Stimulated activated CD8-positive, alpha-beta memory T cell treated with anti-CD3 and anti-CD28 coated beads, Interleukin-7, amount 100 ng/mL, for 24 hours (primary cell): ENCODE measurements around the gene FMO4.
"Not testable (repeated sequence)": the region's sequence is repeated elsewhere in the genome, so short reads cannot be mapped to it uniquely, and the experiment has no call there.

Source experiments
- DNase-seq: peaks from one replicate; pipeline ENCODE4 v3.0.0-alpha.2; 2020; ENCODE audit warnings: low read depth

Gene FMO4, protein sequence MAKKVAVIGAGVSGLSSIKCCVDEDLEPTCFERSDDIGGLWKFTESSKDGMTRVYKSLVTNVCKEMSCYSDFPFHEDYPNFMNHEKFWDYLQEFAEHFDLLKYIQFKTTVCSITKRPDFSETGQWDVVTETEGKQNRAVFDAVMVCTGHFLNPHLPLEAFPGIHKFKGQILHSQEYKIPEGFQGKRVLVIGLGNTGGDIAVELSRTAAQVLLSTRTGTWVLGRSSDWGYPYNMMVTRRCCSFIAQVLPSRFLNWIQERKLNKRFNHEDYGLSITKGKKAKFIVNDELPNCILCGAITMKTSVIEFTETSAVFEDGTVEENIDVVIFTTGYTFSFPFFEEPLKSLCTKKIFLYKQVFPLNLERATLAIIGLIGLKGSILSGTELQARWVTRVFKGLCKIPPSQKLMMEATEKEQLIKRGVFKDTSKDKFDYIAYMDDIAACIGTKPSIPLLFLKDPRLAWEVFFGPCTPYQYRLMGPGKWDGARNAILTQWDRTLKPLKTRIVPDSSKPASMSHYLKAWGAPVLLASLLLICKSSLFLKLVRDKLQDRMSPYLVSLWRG

DNA sequence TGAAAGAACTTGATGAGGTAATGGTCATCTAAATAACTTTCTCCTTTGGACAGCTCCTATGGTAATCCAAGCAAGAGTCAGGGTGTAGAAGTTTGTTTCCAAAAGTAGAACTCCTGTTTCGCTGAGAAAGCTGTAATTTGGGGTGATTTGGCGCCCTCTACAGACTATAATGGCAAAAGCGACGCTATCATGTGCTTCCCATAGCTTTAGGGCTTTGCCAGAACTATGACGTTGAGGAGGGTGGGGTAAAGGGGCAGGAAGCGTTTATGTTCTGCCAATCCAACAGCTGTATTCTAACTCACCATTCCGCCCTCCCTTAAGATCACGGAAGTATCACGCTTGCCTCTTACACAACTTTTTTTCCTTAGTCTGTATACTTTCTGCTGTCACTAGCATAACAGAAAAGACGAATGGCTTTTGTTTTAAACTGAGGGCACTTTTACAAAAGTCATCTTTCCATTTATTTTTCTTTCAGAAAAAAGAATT lies at the start of gene FMO4:
TSS of gene FMO4 (plus strand) at position 349 of the 486 bp plus-strand sequence. CDS start 5,643 bp downstream, outside the sequence.
- DNase-seq = peak; percentile 52

DNA sequence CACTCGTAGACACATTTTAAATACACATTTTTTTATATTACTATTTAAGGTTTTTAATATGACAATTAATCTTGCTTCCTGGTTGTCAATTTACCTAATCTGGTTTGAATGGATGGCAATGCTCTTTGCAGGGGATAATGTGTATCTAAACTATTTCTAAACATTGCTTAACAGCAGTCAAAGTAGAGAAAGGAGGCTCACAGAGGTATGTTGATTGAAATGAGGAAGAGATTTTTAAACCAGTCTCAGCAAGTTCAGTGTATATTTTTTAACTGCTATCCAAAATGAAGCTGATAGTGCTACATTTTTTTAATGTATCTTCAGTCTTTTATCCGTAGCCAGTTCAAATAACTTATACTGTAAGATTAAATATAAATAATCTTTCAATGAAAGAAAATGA lies 48.3 kb upstream of the FMO4 start:
- DNase-seq = no peak

GRCh38 chr1:171266930-171267329 lies 47.1 kb upstream of the FMO4 start:
- no peak for DNase-seq

DNA sequence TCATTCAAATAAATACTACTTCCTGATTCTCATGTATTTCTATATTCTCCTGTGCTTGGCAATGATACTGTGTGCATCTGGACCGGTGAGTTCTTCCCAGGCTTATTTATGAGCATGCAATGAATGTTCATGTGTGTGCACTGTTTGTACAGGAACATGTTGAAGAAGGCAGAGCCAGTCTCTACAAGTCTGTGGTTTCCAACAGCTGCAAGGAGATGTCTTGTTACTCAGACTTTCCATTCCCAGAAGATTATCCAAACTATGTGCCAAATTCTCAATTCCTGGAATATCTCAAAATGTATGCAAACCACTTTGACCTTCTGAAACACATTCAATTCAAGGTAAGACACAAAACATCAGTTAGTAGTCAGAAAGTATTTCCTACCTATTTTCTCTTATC lies 46.6 kb upstream of the FMO4 start:
- no peak for DNase-seq

DNA sequence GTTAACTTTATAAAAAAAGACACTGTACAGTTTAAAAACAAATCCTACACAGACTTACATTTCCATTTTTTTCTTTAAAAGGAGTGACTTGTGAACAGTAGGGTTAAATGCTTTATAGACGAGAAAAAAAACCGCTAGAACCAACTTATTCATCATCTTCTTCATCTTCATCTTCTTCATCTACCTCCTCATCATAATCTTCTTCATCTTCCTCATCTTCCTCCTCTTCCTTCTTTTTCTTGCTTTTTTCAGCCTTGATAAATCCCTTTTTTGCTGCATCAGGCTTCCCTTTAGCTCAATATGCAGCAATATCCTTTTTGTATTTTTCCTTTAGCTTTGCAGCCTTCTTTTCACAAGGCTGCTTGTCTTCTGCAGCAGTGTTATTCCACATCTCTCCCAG lies 43.2 kb upstream of the FMO4 start:
- DNase-seq = no peak

DNA sequence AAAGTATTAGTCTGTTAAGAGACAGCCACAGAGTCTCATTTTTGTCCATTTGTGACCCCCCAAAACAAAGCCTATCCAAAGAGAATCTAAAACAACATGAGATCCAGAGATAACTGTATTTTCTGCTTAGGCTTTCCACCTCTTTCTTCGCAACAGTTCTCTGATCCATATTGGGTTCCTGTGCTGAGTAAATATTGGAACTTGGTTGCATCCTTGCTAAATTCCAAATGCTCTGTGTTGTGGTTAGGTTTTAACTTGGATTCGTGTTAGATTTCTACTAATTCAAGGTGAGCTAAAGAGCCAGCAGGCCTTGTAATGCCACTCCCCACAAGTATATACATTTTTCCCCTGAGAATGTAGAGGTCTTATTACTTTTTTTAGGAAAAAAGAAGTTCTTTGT lies 36.4 kb upstream of the FMO4 start:
- DNase-seq = no peak

DNA sequence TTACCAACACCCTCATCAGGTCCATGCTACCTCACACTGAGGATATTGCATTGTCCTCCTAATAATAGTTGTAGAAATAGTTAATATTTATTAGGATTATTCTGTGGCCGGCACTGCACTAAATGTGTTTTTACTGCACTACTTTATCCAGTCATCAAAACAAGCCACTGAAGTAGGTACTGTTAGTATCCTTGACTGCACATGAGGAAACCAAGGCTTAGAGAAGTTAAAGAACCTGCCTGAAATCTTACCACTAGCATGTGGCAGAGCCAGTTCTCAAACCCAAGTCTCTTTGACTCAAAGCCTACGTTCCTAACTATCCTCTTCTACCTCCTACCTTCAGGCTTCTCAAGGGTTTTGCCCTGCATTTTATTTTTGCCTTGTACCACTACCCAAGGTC lies 34.7 kb upstream of the FMO4 start:
- DNase-seq = no peak

DNA sequence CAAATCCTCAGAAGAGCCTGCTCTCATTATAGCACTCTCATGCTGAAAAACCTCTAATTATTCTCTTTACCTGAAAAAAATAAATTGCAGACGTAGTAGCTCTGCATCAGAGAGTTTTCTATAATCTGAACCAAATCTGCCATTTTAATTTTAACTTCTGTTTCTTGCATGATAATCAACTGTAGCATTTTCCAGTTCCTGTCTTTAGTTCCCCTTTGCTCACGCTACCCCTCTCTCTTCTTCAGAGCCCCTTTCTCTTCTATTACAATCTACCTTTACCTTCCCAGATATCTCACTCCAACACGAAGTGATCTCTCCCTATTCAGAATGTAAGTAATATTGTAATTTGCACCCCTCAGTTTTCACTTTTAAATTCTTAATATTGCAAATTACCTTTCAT lies 34.3 kb upstream of the FMO4 start:
- no peak for DNase-seq

DNA sequence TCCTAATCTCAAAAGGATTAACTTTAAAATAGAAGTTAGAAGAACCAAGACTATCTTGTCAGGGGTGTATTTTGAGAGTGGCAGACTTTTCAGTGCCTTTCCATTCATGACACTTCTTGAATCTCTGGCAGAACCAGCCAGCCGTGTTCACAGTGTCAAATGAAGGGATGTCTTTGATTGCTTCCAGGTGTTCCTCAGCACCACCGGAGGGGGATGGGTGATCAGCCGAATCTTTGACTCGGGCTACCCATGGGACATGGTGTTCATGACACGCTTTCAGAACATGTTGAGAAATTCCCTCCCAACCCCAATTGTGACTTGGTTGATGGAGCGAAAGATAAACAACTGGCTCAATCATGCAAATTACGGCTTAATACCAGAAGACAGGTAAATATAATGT lies 33.4 kb upstream of the FMO4 start:
- no peak for DNase-seq

GRCh38 chr1:171286032-171286705 lies 27.8 kb upstream of the FMO4 start:
- DNase-seq = no peak

DNA sequence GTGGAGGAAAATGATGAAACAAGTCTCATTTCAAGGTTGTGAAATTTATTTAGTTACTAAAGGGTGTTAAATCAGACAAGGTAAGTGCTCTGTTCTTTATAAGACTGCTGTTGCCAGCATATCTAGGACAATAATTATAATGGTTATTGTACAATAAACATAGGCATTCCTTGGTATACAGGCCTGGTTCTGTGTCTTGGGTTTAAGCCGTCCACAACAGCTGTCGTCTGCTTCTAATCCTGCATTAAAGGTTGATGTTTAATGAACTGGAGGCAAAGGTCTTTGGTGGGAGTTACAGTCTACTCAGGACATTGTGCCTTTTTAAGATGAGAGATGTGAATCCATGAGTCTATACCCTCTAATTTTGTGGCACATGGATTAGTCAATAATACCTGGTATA lies 23.4 kb upstream of the FMO4 start:
- no peak for DNase-seq

GRCh38 chr1:171292799-171293198 lies 21.2 kb upstream of the FMO4 start:
- no peak for DNase-seq

DNA sequence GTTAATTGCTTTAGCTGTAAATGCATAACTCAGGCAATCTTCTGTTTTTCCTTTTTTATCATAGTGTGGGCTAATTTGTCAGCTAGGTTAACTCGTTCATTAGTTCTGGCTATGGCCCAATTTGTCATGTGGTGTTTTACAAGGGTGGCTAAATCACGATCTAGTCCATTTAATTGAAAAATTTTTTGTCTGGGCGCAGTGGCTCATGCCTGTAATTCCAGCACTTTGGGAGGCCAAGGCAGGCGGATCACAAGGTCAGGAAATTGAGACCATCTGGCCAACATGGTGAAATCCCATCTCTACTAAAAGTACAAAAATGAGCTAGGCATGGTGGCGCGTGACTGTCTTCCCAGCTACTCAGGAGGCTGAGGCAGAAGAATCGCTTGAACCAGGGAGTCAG lies 18.6 kb upstream of the FMO4 start:
- DNase-seq = not testable (repeated sequence)

DNA sequence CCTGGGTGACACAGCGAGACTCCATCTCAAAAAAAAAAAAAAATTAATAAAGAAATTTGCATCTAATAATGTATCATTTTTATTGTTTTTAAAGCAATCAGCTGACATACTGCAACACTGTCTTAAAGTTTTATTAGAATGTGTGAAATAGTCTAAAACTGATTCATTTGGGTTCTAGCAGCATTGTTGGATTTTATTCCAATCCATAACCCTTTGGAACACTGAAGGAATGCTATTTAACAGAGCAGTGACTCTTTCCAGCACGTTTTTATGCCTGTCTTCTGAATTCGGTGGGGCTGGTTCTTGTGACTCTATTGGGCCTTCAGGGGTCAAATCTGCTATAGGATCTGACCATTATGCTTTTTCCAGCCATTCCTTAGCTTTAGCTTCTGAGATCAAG lies 18.2 kb upstream of the FMO4 start:
- DNase-seq = no peak

- no peak for DNase-seq
Measured at GRCh38 chr1:171296897-171297296, 17.1 kb upstream of the FMO4 start.

DNA sequence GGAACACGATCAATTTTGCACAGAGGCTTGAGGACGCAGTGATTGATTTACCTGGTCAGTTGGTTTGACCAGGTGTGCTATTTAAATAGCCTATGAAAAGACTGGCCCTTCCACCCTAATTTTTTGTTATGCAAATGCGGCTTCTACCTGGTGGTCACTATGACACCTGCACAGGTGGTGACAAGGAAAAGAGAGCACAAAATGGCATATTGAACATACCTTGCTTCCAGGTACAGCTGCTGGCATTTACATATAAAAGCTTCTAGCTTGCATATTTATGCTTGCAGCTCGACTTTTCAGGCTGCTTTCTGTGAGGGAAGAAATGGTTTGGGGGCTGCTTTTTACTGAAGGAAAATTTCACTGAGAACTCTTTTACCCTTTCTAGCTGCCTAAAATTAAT lies 15.3 kb upstream of the FMO4 start:
- no peak for DNase-seq

DNA sequence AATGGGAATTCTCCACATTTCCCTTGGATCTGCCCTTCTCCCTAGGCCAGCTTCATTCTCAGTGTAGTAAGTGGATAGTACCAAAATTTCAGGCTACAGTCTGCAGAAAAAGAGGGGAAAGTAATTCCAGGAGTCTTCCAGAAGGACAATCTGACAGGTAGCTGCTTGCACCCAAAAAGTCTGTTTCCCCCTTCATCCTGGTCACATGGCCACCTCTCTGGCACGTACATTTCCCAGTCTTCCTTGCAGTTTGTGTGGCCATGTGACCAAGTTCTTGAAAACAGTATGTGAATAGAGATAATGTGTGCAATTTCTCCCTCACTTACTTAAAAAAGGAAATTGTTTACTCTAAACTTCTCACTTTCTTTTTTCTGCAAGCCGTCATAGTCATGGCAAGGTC lies 14.6 kb upstream of the FMO4 start:
- DNase-seq = no peak

GRCh38 chr1:171300401-171300800 lies 13.6 kb upstream of the FMO4 start:
- no peak for DNase-seq

- DNase-seq = no peak
Measured at GRCh38 chr1:171310661-171311087, 3.3 kb upstream of the FMO4 start.

- DNase-seq = no peak
Measured at GRCh38 chr1:171311771-171312558, 2.0 kb upstream of the FMO4 start.

GRCh38 chr1:171313319-171313834 lies 606 bp upstream of the FMO4 start:
- DNase-seq = no peak

GRCh38 chr1:171329251-171329650 lies 15.3 kb downstream of the FMO4 start:
- no peak for DNase-seq
